H9 (cell line): ENCODE results near the gene DDX1. TPM values are rescaled to one million over a fixed set of nuclear protein-coding genes. Genes with fewer than 3 reads are reported as not detected.

Experiments used
- DNase-seq: peaks from one replicate; pipeline ENCODE4 v3.0.0-alpha.2; 2017
- H2AFZ ChIP-seq: one replicate; pipeline ENCODE4 v1.6.1; 2013; ENCODE audit warnings: mild to moderate bottlenecking, low read length, control low read depth, moderate library complexity
- H2AK5ac ChIP-seq: 2 replicates; pipeline ENCODE4 v1.6.1; 2013; ENCODE audit warnings: low read length, control low read depth, mixed read lengths; ENCODE audit not compliant: insufficient read length
- H2BK120ac ChIP-seq: one replicate; pipeline ENCODE4 v1.6.1; 2013; ENCODE audit warnings: low read depth, mild to moderate bottlenecking, low read length, control low read depth, inconsistent platforms; ENCODE audit not compliant: poor library complexity, severe bottlenecking
- H2BK12ac ChIP-seq: 2 replicates; pipeline ENCODE4 v1.6.1; 2013; ENCODE audit warnings: low read length, control low read depth, mixed read lengths, low read depth; ENCODE audit not compliant: insufficient read length
- H2BK15ac ChIP-seq: 2 replicates; pipeline ENCODE4 v1.6.1; 2013; ENCODE audit warnings: low read depth, low read length, control low read depth
- H2BK20ac ChIP-seq: one replicate; pipeline ENCODE4 v1.6.1; 2013; ENCODE audit warnings: low read depth, mild to moderate bottlenecking, low read length, control low read depth, inconsistent platforms; ENCODE audit not compliant: poor library complexity, severe bottlenecking
- H2BK5ac ChIP-seq: 2 replicates; pipeline ENCODE4 v1.6.1; 2013; ENCODE audit warnings: low read length, control low read depth, mixed read lengths; ENCODE audit not compliant: insufficient read length
- H3K14ac ChIP-seq: 2 replicates; pipeline ENCODE4 v1.6.1; 2013; ENCODE audit warnings: low read length, control low read depth; ENCODE audit not compliant: insufficient read depth
- H3K18ac ChIP-seq: 2 replicates; pipeline ENCODE4 v1.6.1; 2013; ENCODE audit warnings: low read depth, mild to moderate bottlenecking, mixed read lengths, low read length, control low read depth; ENCODE audit not compliant: insufficient read length
- H3K23ac ChIP-seq: 2 replicates; pipeline ENCODE4 v1.6.1; 2013; ENCODE audit warnings: low read length, control low read depth, mixed read lengths, low read depth; ENCODE audit not compliant: insufficient read length
- H3K23me2 ChIP-seq: 2 replicates; pipeline ENCODE4 v1.6.1; 2013; ENCODE audit warnings: low read depth, mild to moderate bottlenecking, mixed read lengths, low read length, control low read depth; ENCODE audit not compliant: insufficient read length, poor library complexity, severe bottlenecking
- H3K27ac ChIP-seq: 2 replicates; pipeline ENCODE4 v1.5.1; 2013; ENCODE audit warnings: low read length, control low read depth, mixed read lengths, low read depth; ENCODE audit not compliant: insufficient read length
- H3K27me3 ChIP-seq: 2 replicates; pipeline ENCODE4 v1.6.1; 2013; ENCODE audit warnings: low read length, control low read depth, inconsistent platforms; ENCODE audit not compliant: insufficient read depth
- H3K4ac ChIP-seq: 2 replicates; pipeline ENCODE4 v1.6.1; 2013; ENCODE audit warnings: low read depth, mild to moderate bottlenecking, control low read depth, inconsistent platforms, low read length, moderate library complexity
- H3K4me1 ChIP-seq: 2 replicates; pipeline ENCODE4 v1.6.1; 2013; ENCODE audit warnings: low read length, control low read depth, inconsistent platforms; ENCODE audit not compliant: insufficient read depth
- H3K4me2 ChIP-seq: 2 replicates; pipeline ENCODE4 v1.6.1; 2013; ENCODE audit warnings: low read length, control low read depth, mixed read lengths; ENCODE audit not compliant: insufficient read length, insufficient read depth
- H3K56ac ChIP-seq: 2 replicates; pipeline ENCODE4 v1.6.1; 2013; ENCODE audit warnings: low read depth, mild to moderate bottlenecking, mixed read lengths, low read length, control low read depth; ENCODE audit not compliant: insufficient read length
- H3K79me1 ChIP-seq: 2 replicates; pipeline ENCODE4 v1.6.1; 2013; ENCODE audit warnings: low read depth, mild to moderate bottlenecking, moderate library complexity, low read length, control low read depth, inconsistent platforms; ENCODE audit not compliant: insufficient read depth, poor library complexity, severe bottlenecking
- H3K79me2 ChIP-seq: 2 replicates; pipeline ENCODE4 v1.6.1; 2013; ENCODE audit warnings: low read length, control low read depth, inconsistent platforms; ENCODE audit not compliant: insufficient read depth
- H3K9ac ChIP-seq: 2 replicates; pipeline ENCODE4 v1.6.1; 2013; ENCODE audit warnings: low read length, control low read depth, mixed read lengths; ENCODE audit not compliant: insufficient read length; ENCODE audit errors: extremely low read depth
- H3K9me3 ChIP-seq: one replicate; pipeline ENCODE4 v1.6.1; 2013; ENCODE audit warnings: low read depth, low read length, inconsistent platforms; ENCODE audit not compliant: control insufficient read depth
- H3T11ph ChIP-seq: one replicate; pipeline ENCODE4 v1.6.1; 2013; ENCODE audit warnings: mild to moderate bottlenecking, low read length, control low read depth, inconsistent platforms
- H4K20me1 ChIP-seq: one replicate; pipeline ENCODE4 v1.6.1; 2013; ENCODE audit not compliant: control insufficient read depth, insufficient read length, insufficient read depth
- H4K5ac ChIP-seq: 2 replicates; pipeline ENCODE4 v1.6.1; 2013; ENCODE audit warnings: low read depth, mild to moderate bottlenecking, mixed read lengths, low read length, control low read depth; ENCODE audit not compliant: insufficient read length
- H4K8ac ChIP-seq: replicated peaks from 2 replicates; pipeline ENCODE4 v1.6.1; 2013; ENCODE audit warnings: low read length, control low read depth, mixed read lengths, low read depth; ENCODE audit not compliant: insufficient read length
- H4K91ac ChIP-seq: 2 replicates; pipeline ENCODE4 v1.6.1; 2013; ENCODE audit warnings: low read depth, mild to moderate bottlenecking, moderate library complexity, mixed read lengths, low read length, control low read depth; ENCODE audit not compliant: insufficient read length
- H3K27ac Mint-ChIP-seq, 3 experiments: 2 replicates in 2 of 3; 3 replicates in 1 of 3; pipeline ENCODE4 v1.8.0; 2020 to 2021; ENCODE audit warnings: mixed read lengths in 3 of 3, mild to moderate bottlenecking in 1 of 3, moderate library complexity in 1 of 3
- H3K27me3 Mint-ChIP-seq: 2 replicates; pipeline ENCODE4 v1.8.0; 2021; ENCODE audit warnings: low read depth, mild to moderate bottlenecking, moderate library complexity, mixed read lengths
- H3K36me3 Mint-ChIP-seq, 3 experiments: 2 replicates in 2 of 3; 3 replicates in 1 of 3; pipeline ENCODE4 v1.8.0; 2020 to 2021; ENCODE audit warnings: low read depth in 3 of 3, mixed read lengths in 3 of 3; ENCODE audit not compliant: insufficient read depth in 1 of 3
- H3K4me1 Mint-ChIP-seq, 2 experiments: 2 replicates each; pipeline ENCODE4 v1.8.0; 2020; ENCODE audit warnings: mixed read lengths in 2 of 2
- H3K4me3 Mint-ChIP-seq, 2 experiments: 2 replicates in 1 of 2; 3 replicates in 1 of 2; pipeline ENCODE4 v1.8.0; 2020 to 2021; ENCODE audit warnings: mild to moderate bottlenecking in 2 of 2, mixed read lengths in 2 of 2, moderate library complexity in 1 of 2
- H3K9me3 Mint-ChIP-seq, 2 experiments: 2 replicates in 1 of 2; 3 replicates in 1 of 2; pipeline ENCODE4 v1.8.0; 2020; ENCODE audit warnings: mild to moderate bottlenecking in 2 of 2, mixed read lengths in 2 of 2, moderate library complexity in 1 of 2
- WGBS: extraction: QIAGEN DNeasy Blood & Tissue Kit; methylation state at CpG from one replicate; pipeline ENCODE4 v1.1.7; 2013; ENCODE audit warnings: missing lambda C conversion rate, low lambda C conversion rate, mixed read lengths; ENCODE audit not compliant: insufficient read length; ENCODE audit errors: extremely low coverage; 5-methylcytosine and 5-hydroxymethylcytosine counted together
- total RNA-seq: library from RNA; stranded (reverse); gene quantifications from 2 replicates; pipeline ENCODE4 v1.2.1, GENCODE V29; 2021
- TF ChIP-seq, protein P1 (sequence below): fragments of 200-600 bp; sonication (generic); conservative IDR thresholded peaks from 3 replicates; pipeline ENCODE4 v1.8.0; 2021; ENCODE audit warnings: antibody characterized with exemption, mild to moderate bottlenecking

DDX1 gene
- total RNA-seq, 1 experiment from 2014 or later: 120 TPM

DNA sequence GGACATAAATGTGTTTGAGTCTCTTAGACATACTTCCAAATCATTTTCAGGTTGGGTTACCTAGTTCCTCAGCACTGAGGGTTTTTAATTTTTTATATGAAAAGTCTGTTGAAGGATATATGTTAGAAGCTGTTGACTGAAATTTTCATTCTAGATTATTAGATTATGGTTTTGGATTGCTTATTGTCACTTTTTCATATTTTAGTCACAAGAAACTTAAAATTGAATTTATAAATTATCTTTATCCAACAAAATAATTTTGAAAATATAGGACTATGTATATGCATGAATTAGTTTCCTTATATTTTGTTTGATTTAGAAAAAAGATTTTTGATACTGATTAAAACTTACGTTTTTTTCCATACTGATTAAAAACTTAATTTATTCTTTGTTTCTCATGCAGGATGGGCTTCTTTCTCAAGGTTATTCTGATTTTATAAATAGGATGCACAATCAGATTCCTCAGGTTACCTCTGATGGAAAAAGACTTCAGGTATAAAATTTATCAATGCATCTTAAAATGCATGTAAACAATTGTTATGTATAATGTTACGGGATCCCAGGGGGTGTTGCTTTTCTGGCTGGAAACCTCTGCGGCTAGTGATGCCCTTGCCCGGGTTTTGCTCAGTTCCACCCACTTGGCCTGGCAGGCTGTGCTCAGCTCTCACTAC is 26.2 kb downstream of the DDX1 start:
- no CpG with 5 or more reads among the region's 4 CpGs for WGBS

More for the DNA sequence above, 26.2 kb downstream of the DDX1 start:
- H3T11ph ChIP-seq: no peak overlapping the region
- no peak overlapping the region for H3K18ac ChIP-seq
- Mint-ChIP-seq H3K9me3 (0 out of 5 replicates have a peak, but pooled peaks cover 0 to under 1% of the 10 kb centered on the region in 2 experiments), H3K27ac (no peak overlapping the region), H3K36me3 (peaks cover 19 to 75% (median 58%) of the 10 kb centered on the region in 3 experiments; a peak in 6 of 7 replicates), H3K4me3 (no peak overlapping the region), H3K4me1 (no peaks in the 10 kb centered on the region), H3K27me3 (no peaks in the 10 kb centered on the region)
- no peak overlapping the region for H3K27ac ChIP-seq
- no peak overlapping the region for H3K23ac ChIP-seq
- no peak overlapping the region for H2BK12ac ChIP-seq
- TF ChIP-seq, protein P1, sequence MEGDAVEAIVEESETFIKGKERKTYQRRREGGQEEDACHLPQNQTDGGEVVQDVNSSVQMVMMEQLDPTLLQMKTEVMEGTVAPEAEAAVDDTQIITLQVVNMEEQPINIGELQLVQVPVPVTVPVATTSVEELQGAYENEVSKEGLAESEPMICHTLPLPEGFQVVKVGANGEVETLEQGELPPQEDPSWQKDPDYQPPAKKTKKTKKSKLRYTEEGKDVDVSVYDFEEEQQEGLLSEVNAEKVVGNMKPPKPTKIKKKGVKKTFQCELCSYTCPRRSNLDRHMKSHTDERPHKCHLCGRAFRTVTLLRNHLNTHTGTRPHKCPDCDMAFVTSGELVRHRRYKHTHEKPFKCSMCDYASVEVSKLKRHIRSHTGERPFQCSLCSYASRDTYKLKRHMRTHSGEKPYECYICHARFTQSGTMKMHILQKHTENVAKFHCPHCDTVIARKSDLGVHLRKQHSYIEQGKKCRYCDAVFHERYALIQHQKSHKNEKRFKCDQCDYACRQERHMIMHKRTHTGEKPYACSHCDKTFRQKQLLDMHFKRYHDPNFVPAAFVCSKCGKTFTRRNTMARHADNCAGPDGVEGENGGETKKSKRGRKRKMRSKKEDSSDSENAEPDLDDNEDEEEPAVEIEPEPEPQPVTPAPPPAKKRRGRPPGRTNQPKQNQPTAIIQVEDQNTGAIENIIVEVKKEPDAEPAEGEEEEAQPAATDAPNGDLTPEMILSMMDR: no peak
- no peak overlapping the region for H4K5ac ChIP-seq
- no peaks in the 10 kb centered on the region for H3K4me1 ChIP-seq
- H2BK20ac ChIP-seq: no peak overlapping the region
- H2BK5ac ChIP-seq: no peak overlapping the region
- H3K23me2 ChIP-seq: no peaks in the 10 kb centered on the region
- no peaks in the 10 kb centered on the region for H3K9me3 ChIP-seq
- no peak overlapping the region for H4K8ac ChIP-seq
- no peak overlapping the region for H3K4ac ChIP-seq
- no peak overlapping the region for H3K4me2 ChIP-seq
- H4K20me1 ChIP-seq: no peaks in the 10 kb centered on the region
- no peak overlapping the region for H2BK15ac ChIP-seq
- no peak overlapping the region for H3K56ac ChIP-seq
- H2AK5ac ChIP-seq: no peak overlapping the region
- DNase-seq: no peak
- H3K27me3 ChIP-seq: no peaks in the 10 kb centered on the region
- H3K79me1 ChIP-seq: no peaks in the 10 kb centered on the region
- H3K79me2 ChIP-seq: no peaks in the 10 kb centered on the region
- H3K14ac ChIP-seq: no peak overlapping the region
- H2AFZ ChIP-seq: no peak overlapping the region
- no peak overlapping the region for H3K9ac ChIP-seq
- no peak overlapping the region for H2BK120ac ChIP-seq
- H4K91ac ChIP-seq: no peak overlapping the region
